ENCODE data around the gene ASCC1.
A peak's percentile ranks its signal among the peaks of the same experiment; 100 is the strongest.

The ASCC1 gene

DNA sequence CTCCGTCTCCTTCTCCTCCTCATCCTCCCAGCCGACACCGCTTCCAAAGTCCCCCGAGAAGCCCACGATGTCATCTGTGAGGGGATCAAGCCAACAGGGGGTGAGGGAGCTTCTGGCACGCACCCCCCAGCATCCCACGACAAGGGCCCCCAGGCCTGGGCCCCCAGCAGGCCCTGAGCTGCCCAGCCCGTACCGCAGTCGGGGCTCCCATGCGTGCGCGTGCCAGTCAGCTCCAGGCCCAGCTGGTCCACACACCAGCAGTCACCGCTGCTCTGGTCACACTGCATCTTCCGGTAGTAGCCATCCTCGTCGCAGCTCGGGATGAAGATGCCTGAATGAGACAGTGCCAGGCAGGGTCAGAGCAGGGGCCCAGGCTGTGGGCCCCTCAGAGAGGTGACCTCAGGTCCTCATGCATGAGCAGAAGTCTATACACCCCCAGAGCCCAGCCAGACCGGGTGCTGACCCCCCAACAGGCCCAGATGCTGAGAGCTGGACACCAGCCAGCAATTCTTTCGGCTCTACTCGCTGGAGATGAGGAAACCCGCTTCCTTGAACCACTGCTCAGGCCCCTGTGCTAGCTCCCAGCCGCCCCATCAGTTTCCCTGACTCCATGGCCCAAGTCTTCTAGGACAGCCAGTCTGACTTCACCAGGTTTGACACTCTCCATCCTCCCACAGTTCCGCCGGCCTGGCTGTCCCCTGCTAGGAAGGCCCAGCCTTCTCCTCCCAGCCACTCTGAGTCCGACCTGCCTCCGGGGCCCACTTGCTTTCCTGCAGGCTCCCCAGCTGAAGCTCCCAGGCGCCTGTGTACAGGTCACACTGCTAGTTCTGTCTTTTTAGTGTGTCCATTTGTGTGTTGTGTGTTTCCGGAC lies 153.0 kb downstream of the ASCC1 start:
- peak overlapping the region; percentile 70 for H3K4me3 Mint-ChIP-seq
- DNase-seq (ENCODE audit: low spot score in 2 of 2) (no peak), ATAC-seq (replicated peaks; ENCODE audit: extremely low read depth, poor library complexity, severe bottlenecking) (no peak)
- peaks cover 51% of the 10 kb centered on the region for H3K4me1 Mint-ChIP-seq
- no peaks in the 10 kb centered on the region for H3K9me3 Mint-ChIP-seq
- H3K27ac Mint-ChIP-seq (ENCODE audit: low read depth), result peak overlapping the region; percentile 93
- H3K27me3 Mint-ChIP-seq, result no peaks in the 10 kb centered on the region
- H3K36me3 Mint-ChIP-seq (ENCODE audit: insufficient read depth), result peaks cover 90% of the 10 kb centered on the region

DNA sequence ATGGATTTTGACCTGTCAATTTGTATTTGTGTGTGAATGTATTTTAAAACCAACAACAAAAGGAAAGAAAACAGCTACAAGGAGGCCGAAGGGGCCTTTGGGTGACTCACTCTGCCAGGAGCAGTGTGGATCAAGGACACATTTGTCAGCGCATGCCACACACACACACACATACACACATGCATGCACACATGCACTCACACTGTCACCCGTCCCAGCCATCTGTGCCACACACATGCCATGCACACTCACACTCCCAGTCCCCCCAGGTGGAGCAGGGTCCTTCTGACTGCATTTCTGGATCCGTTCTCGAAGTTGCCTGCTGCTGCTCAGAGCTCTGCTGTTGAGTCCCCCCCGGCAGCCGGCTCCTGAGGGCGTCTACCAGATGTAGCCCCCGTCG lies 153.7 kb downstream of the ASCC1 start:
- Mint-ChIP-seq H3K27ac (ENCODE audit: low read depth) (peak overlapping the region; percentile 93), H3K27me3 (no peaks in the 10 kb centered on the region), H3K9me3 (no peaks in the 10 kb centered on the region), H3K36me3 (ENCODE audit: insufficient read depth) (peaks cover 84% of the 10 kb centered on the region), H3K4me1 (peaks cover 51% of the 10 kb centered on the region), H3K4me3 (peak overlapping the region; percentile 70)
- ATAC-seq (replicated peaks; ENCODE audit: extremely low read depth, poor library complexity, severe bottlenecking) (no peak), DNase-seq (ENCODE audit: low spot score in 2 of 2) (no peak)

DNA sequence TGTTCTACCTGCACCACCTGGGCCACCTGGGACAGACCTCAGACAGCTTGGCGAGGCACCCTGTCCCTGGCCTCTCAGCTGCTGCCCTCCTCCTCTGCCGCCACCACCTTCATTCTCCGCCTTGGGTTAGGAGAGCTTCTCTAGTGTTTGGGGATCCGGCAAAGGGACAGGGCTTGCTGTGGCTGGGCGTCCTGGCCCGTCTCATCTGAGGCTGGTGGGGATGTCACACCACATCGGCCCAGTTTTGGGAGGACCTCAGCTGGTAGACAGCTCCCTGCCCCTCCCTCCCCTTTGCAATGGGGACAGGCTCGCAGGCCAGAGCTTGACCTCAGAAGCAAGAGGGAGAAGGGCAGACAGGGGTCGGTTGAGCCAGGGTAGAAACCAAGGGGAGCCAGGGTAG lies 154.1 kb downstream of the ASCC1 start:
- Mint-ChIP-seq H3K36me3 (ENCODE audit: insufficient read depth) (peaks cover 84% of the 10 kb centered on the region), H3K27ac (ENCODE audit: low read depth) (peak overlapping the region; percentile 93), H3K4me3 (peak overlapping the region; percentile 70), H3K27me3 (no peaks in the 10 kb centered on the region), H3K9me3 (no peaks in the 10 kb centered on the region), H3K4me1 (peaks cover 51% of the 10 kb centered on the region)
- DNase-seq (ENCODE audit: low spot score in 2 of 2), result no peak
- ATAC-seq (replicated peaks; ENCODE audit: extremely low read depth, poor library complexity, severe bottlenecking), result no peak

DNA sequence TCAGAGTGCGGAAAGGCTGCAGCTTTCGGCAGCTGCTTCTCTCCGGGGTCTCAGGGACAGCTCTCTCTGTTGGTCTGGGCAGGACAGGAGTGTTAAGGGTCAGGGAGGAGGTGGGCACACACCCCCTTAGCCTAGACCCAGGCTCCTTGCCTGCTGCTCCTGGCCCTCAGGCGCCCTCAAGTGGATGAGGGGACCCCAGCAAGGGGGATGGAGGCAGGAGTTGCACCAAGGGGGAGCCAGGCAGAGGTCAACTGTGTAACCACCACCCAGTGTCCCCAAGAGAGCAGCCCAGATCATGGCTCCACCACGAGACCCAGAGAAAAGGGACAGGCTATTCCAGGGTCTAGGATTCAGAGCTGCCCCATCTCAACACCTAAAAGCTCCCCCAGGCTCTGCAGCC lies 154.6 kb downstream of the ASCC1 start:
- Mint-ChIP-seq H3K36me3 (ENCODE audit: insufficient read depth) (peaks cover 81% of the 10 kb centered on the region), H3K9me3 (no peaks in the 10 kb centered on the region), H3K4me1 (peaks cover 51% of the 10 kb centered on the region), H3K27ac (ENCODE audit: low read depth) (peak overlapping the region; percentile 93), H3K27me3 (no peaks in the 10 kb centered on the region), H3K4me3 (peak overlapping the region; percentile 70)
- no peak for ATAC-seq (replicated peaks; ENCODE audit: extremely low read depth, poor library complexity, severe bottlenecking)
- no peak for DNase-seq (ENCODE audit: low spot score in 2 of 2)

DNA sequence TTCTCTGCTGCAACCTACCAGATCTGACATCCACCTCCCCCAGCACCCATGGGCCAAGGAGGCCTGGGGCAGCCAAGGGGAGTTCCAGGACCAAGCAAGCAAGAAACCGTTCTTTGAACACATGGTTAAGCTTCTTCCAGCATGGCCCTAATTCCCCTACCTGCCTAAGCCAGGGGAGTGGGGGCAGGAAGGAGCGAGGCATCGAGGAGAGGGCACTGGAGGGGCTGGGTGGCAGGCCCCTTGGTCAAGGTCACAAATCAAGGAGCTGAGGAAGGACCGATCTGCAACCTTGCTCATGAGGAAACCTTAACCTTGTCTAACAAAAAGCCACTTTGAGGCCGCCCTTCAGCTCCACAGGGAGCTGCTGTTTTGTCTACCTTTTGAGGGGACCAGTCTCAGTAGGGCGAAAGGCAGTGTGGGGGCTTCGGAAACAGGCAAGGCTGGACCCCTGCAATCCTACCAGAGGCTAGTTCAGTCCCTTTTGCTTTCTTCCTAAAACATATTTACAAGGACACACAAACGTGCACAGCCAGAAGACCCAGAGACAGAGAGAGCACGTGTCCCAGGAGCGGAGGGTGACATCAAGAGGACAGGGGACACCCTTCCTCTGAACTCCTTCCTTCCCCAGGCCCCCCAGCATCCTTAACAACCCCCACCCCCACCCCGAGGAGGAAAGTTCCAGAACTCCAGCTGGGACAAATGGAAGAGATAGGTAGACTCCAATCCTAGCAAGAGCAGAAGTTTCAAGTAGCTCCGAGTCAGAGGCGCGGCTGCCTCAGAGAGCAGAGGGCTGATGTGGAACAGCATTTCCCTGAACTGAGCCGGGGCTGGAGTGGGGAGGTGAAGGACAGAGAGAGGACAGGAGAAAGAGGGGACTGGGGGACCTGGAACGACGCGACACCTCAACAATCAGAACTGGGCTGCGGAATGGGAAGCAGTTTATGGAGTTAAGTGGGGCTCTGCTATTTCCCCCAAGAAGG lies 155.9 kb downstream of the ASCC1 start:
- Mint-ChIP-seq H3K27me3 (no peaks in the 10 kb centered on the region), H3K27ac (ENCODE audit: low read depth) (peak overlapping the region; percentile 93), H3K4me3 (peak overlapping the region; percentile 70), H3K9me3 (no peaks in the 10 kb centered on the region), H3K4me1 (peaks cover 51% of the 10 kb centered on the region), H3K36me3 (ENCODE audit: insufficient read depth) (peaks cover 68% of the 10 kb centered on the region)
- ATAC-seq (replicated peaks; ENCODE audit: extremely low read depth, poor library complexity, severe bottlenecking) (peak; percentile 8), DNase-seq (ENCODE audit: low spot score in 2 of 2) (no peak)

DNA sequence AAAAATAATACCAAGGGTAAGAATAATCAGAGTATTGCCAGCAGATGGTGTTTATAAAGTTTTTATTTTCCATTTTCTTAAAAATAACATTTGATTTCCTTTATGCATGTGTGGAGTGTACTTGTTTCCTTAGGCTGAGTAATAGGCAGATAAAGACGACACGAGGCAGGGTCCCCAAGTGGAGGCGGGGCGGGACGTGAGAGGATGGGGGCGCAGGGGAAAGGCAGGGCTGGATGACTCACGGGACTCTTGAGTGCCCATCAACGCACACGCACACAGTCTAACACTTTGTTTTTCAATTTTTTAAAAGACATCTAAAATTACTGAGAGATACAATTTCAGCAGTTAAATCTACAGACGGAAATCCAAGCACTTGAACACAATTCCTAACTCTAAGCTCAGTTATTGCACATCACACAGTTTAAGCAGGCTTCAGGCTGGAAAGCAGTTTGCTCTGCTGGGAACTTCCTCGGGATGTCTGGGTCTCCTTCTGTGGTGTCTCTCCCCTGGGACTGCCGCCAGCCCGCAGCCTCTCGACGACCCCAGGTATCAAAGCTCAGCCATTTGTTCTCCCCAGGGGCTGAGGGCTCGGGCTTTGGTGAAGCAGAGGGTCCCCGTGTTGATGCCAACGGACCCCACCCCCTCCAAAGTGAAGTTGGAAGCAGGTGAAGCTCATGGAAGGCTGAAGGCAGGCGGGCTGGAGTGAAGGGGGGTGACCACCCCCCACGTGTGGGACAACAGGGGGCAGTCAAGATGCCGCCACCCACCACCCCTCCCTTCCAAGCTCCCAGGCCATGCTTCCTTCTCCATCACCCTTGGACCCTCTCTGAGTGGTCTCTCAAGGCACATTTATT lies 156.9 kb downstream of the ASCC1 start:
- Mint-ChIP-seq H3K36me3 (ENCODE audit: insufficient read depth) (peaks cover 64% of the 10 kb centered on the region), H3K4me1 (peaks cover 52% of the 10 kb centered on the region), H3K4me3 (peak overlapping the region; percentile 70), H3K27ac (ENCODE audit: low read depth) (peak overlapping the region; percentile 93), H3K9me3 (no peaks in the 10 kb centered on the region), H3K27me3 (no peaks in the 10 kb centered on the region)
- ATAC-seq (replicated peaks; ENCODE audit: extremely low read depth, poor library complexity, severe bottlenecking), result no peak
- no peak for DNase-seq (ENCODE audit: low spot score in 2 of 2)

DNA sequence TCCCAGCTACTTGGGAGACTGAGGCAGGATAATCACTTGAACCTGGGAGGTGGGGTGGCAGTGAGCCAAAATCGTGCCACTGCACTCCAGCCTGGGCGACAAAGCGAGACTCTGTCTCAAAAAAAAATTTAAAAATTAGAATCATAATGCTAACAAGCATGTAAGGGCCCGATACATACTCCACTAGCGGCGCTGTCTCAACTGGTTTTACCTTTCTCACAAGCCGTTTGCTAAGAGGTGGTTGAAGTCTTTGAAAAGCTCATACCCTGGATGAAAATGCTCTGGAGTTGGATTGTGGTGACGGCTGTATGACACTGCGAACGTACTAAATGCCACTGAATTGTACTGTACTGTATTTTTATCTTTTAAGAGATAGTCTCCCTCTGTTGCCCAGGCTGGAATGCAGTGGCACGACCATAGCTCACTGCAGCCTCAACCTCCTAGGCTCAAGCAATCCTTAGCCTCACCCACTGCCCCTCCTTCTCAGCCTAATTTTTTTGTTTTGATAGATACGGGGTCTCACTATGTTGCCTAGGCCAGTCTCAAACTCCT lies 157.7 kb downstream of the ASCC1 start:
- Mint-ChIP-seq H3K4me1 (peaks cover 48% of the 10 kb centered on the region), H3K9me3 (no peaks in the 10 kb centered on the region), H3K27me3 (no peaks in the 10 kb centered on the region), H3K27ac (ENCODE audit: low read depth) (peak overlapping the region; percentile 93), H3K4me3 (peak overlapping the region; percentile 70), H3K36me3 (ENCODE audit: insufficient read depth) (peaks cover 56% of the 10 kb centered on the region)
- DNase-seq (ENCODE audit: low spot score in 2 of 2) (no peak), ATAC-seq (replicated peaks; ENCODE audit: extremely low read depth, poor library complexity, severe bottlenecking) (no peak)

DNA sequence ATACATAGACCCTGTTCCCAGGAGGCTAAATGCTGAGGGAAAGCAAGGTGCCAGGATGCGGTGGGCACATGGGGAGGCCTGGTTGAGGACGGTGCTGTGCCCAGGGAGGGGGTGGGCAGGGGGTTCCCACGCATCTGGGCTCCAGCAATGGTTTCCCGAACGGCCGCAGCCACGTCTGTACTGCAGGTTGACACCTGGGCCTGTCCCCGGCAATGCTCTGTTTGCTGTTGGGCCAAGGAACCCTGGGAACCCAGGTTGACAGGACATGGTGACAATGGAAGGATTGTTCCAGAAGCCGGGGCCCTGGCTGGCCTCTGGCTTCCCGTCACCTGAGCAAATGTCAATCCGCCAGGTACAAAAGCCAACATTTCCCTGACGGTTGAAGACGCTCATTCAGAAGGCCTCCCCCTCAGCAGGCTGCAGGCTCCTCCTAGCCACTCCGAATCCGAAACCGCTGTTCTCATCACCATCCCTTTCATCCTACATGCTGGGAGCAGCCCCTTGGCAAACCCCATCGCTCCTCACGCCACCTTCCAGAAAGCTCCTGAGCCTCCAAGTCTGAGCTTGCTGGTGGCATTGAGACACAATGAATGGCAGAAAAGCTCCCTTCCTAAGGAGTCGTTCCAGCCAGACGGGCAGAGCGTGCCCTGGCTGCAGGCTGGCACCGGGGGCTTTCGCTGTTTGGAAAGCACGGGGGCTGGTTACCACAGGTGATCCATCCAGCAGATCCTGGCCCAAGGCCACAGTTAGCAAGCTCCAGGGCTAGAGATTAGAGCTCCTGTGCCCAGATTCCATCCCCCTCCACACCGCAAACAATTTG lies 158.9 kb downstream of the ASCC1 start:
- no peaks in the 10 kb centered on the region for H3K27me3 Mint-ChIP-seq
- no peaks in the 10 kb centered on the region for H3K9me3 Mint-ChIP-seq
- ATAC-seq (replicated peaks; ENCODE audit: extremely low read depth, poor library complexity, severe bottlenecking) (no peak), DNase-seq (ENCODE audit: low spot score in 2 of 2) (no peak)
- peaks cover 46% of the 10 kb centered on the region for H3K36me3 Mint-ChIP-seq (ENCODE audit: insufficient read depth)
- peak overlapping the region; percentile 48 for H3K4me3 Mint-ChIP-seq
- peak overlapping the region; percentile 85 for H3K27ac Mint-ChIP-seq (ENCODE audit: low read depth)
- peaks cover 38% of the 10 kb centered on the region for H3K4me1 Mint-ChIP-seq

DNA sequence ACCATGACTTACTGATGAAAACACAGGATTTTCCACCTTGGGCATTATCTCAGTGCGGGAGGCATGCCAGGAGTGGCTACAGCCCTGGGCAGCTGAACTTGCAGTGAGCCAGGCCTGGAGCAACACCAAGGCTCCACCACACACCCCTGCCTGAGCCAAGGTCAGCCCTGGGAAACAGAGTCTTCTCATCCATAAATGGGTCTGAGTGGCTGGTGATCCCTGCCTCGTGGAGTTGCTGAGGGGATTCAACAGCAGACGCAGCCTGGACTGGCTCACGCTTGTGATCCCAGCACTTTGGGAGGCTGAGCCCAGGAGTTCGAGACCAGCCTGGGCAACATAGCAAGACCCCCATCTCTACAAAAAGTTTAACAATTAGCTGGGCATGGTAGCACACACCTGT lies 160.0 kb downstream of the ASCC1 start:
- peaks cover 33% of the 10 kb centered on the region for H3K4me1 Mint-ChIP-seq
- no peak for ATAC-seq (replicated peaks; ENCODE audit: extremely low read depth, poor library complexity, severe bottlenecking)
- no peaks in the 10 kb centered on the region for H3K27me3 Mint-ChIP-seq
- no peaks in the 10 kb centered on the region for H3K9me3 Mint-ChIP-seq
- H3K27ac Mint-ChIP-seq (ENCODE audit: low read depth), result no peak overlapping the region
- DNase-seq (ENCODE audit: low spot score in 2 of 2), result no peak
- peaks cover 36% of the 10 kb centered on the region for H3K36me3 Mint-ChIP-seq (ENCODE audit: insufficient read depth)
- H3K4me3 Mint-ChIP-seq, result no peak overlapping the region

DNA sequence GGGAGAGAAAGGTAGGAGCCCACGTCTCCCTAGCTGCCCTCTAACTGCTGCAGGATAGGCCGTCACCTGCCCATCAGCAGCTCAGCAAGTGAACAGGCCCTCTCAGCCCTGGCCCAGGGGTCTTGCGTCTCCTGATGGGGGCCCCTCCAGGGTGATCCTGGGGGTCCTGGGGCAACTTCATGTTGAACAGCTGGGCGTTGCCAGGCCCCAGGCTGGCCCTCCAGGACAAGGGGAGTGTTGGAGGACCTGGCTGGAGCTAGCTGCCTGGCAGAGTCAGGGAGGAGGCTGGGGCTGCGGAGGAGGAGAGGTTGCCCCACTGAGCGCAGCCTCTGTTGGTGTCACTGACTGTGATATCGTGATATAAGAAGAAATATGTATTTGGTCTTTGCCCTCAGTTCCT lies 162.4 kb downstream of the ASCC1 start:
- Mint-ChIP-seq H3K27me3 (no peaks in the 10 kb centered on the region), H3K4me1 (peaks cover 10% of the 10 kb centered on the region), H3K4me3 (no peak overlapping the region), H3K36me3 (ENCODE audit: insufficient read depth) (peaks cover 11% of the 10 kb centered on the region), H3K27ac (ENCODE audit: low read depth) (no peak overlapping the region), H3K9me3 (no peaks in the 10 kb centered on the region)
- no peak for ATAC-seq (replicated peaks; ENCODE audit: extremely low read depth, poor library complexity, severe bottlenecking)
- no peak for DNase-seq (ENCODE audit: low spot score in 2 of 2)

DNA sequence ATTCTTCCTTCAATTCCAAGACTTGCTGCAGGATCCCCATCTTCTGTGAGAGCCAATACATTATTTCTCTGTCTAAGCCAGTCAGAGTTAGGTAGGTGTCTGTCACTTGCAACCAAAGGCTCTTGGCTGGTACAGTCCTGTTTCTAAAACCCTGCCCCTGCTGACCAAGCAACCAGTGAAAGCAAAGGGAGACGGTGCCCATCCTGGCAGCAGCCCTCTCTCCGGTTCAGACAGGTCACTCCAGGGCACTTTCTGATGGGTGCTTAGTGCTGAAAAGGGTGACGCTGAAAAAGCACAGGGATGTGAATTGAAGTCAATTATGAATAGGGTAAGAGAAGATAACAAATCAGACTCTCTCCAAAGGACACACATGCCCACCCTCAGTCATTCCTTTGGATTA lies 165.2 kb downstream of the ASCC1 start:
- no peak for ATAC-seq (replicated peaks; ENCODE audit: extremely low read depth, poor library complexity, severe bottlenecking)
- DNase-seq (ENCODE audit: low spot score in 2 of 2), result no peak
- Mint-ChIP-seq H3K27ac (ENCODE audit: low read depth) (no peak overlapping the region), H3K9me3 (no peaks in the 10 kb centered on the region), H3K36me3 (ENCODE audit: insufficient read depth) (peaks cover 5% of the 10 kb centered on the region), H3K27me3 (no peaks in the 10 kb centered on the region), H3K4me1 (peaks cover 13% of the 10 kb centered on the region), H3K4me3 (no peak overlapping the region)
